GM13977 (cell line): ENCODE data around the gene AFF1.

Experiments
- DNase-seq: peaks from one replicate; pipeline ENCODE4 v3.0.0; 2012; ENCODE audit warnings: low spot score
- in situ Hi-C: fragments of 300-500 bp; cut with MboI; formaldehyde crosslinking; loops from one replicate; pipeline ENCODE4 v1.12.0; 2022; ENCODE audit warnings: low sequenced_read_pairs, low pct_unique_long_range_greater_than_20kb, mixed read lengths, inconsistent platforms; ENCODE audit not compliant: unreplicated experiment
- TF ChIP-seq, protein P1 (sequence below): IDR thresholded peaks from 2 replicates; pipeline ENCODE4 v1.5.1; 2012; ENCODE audit warnings: mild to moderate bottlenecking, control low read depth; ENCODE audit not compliant: insufficient read depth; ENCODE audit errors: extremely low read depth, missing control alignments

The AFF1 gene

DNA sequence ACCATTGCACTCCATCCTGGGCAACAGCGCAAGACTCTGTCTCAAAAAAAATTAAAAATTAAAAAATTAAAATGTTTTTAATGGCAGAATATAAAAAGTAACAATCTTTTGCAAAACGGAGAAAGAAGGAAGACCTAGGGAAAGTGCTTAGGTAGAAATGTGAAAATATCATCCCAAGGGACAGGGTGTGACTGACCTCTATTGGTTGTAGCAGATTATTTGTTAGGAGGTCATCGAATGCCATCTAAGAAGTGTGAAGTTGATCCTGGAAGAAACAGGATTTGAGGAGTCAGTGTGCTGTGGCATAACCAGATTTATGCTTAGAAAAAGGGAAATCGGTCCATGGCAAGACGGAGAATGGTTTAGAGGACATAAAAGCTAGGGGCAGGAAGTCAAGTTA lies 24.4 kb upstream of the AFF1 start:
- in situ Hi-C loops = loop anchor here (25.0 kb wide), 1 partner anchor 327 kb away; no protein-coding TSS in a partner anchor
- no peak for DNase-seq
- TF ChIP-seq, protein P1, sequence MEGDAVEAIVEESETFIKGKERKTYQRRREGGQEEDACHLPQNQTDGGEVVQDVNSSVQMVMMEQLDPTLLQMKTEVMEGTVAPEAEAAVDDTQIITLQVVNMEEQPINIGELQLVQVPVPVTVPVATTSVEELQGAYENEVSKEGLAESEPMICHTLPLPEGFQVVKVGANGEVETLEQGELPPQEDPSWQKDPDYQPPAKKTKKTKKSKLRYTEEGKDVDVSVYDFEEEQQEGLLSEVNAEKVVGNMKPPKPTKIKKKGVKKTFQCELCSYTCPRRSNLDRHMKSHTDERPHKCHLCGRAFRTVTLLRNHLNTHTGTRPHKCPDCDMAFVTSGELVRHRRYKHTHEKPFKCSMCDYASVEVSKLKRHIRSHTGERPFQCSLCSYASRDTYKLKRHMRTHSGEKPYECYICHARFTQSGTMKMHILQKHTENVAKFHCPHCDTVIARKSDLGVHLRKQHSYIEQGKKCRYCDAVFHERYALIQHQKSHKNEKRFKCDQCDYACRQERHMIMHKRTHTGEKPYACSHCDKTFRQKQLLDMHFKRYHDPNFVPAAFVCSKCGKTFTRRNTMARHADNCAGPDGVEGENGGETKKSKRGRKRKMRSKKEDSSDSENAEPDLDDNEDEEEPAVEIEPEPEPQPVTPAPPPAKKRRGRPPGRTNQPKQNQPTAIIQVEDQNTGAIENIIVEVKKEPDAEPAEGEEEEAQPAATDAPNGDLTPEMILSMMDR = no peak

DNA sequence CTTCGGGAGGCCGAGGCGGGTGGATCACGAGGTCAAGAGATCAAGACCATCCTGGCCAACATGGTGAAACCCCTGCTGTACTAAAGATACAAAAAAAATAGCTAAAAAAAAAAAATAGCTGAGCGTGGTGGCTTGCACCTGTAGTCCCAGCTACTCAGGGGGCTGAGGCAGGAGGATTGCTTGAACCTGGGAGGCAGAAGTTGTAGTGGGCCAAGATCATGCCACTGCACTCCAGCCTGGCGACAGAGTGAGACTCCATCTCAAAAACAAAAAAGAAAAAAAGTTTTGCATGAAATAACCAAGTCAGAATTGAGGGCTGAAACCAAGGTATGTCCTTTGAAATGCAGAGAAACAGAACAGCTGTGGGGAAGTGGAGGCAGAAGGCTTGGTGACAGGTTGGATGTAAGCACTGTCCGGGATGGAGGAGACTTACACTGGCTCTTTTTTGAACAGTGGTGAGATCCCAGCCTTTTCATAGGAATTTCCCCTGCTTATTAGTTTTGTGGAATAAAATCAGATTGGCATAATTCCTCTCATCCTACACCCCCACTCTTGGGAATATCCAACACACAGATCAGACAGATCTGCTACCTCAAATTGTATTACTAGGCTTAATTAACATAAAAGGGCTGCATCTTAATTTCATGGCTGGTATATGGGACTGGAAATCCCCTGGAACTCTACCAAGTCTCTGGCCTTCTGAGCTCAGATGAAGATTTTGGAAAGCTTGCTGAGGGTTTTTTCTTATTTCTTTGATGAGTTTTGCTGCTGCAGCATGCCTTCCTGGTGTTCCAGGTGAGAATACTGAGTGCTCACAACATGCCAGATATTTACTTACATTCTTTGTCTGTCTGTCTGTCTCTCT lies 23.8 kb upstream of the AFF1 start:
- no peak for DNase-seq
- TF ChIP-seq, protein P1 = no peak
- in situ Hi-C loops = loop anchor here (25.0 kb wide), 1 partner anchor 326 kb away; no protein-coding TSS in a partner anchor

DNA sequence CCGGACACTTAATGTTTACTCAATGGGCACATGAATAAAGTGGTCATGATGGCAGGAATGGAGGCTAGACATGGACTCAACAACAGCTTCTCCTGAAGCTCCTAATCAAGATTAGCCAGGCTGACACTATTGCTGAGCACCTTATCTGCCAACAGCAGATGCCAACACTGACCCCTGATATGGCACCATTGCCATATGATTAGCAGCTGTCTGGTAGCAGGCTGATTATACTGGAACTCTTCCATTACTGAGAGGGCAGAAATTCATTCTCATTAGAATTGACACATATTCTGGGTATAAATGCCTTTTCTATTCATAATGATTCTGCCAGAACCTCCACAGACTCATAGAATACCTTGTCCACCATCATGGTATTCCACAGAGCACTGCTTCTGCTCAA lies 18.4 kb upstream of the AFF1 start:
- DNase-seq = no peak
- in situ Hi-C loops = loop anchor here (25.0 kb wide), 1 partner anchor 321 kb away; no protein-coding TSS in a partner anchor
- TF ChIP-seq, protein P1 = no peak

DNA sequence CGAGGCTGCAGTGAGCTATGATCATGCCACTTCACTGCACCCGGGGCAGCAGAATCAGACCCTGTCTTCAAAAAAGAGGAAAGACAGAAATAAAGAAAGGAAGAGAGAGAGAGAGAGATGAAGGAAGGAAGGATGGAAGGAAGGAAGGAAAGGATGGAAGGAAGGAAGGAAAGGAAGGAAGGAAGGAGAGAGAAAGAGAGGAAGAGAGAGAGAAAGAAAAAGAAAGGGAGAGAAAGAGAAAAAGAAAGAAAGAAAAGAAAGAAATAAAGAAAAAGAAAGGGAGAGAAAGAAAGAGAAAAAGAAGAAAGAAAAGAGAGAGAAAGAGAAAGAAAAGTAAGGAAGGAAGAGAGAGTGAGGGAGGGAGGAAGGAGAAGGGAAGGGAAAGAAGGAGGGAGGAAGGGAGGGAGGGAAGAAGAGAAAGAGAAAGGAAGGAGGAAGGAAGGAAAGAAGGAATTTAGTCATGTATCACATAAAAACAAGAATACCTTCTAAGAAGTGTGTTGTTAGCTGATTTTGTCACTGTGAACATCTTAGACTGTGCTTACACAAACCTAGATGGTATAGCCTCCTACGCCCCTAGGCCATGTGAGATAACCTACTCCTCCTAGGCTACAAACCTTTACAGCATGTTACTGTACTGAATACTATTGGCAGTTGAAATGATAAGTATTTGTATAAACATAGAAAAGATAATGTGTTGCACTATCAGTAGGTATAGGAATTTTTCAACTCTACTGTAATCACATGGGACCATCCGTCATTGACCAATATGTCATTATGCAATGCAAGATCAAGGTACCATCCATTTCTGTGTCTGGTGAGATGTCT lies 17.4 kb upstream of the AFF1 start:
- DNase-seq = no peak
- TF ChIP-seq, protein P1 = no peak
- in situ Hi-C loops = loop anchor here (25.0 kb wide), 1 partner anchor 320 kb away; no protein-coding TSS in a partner anchor

DNA sequence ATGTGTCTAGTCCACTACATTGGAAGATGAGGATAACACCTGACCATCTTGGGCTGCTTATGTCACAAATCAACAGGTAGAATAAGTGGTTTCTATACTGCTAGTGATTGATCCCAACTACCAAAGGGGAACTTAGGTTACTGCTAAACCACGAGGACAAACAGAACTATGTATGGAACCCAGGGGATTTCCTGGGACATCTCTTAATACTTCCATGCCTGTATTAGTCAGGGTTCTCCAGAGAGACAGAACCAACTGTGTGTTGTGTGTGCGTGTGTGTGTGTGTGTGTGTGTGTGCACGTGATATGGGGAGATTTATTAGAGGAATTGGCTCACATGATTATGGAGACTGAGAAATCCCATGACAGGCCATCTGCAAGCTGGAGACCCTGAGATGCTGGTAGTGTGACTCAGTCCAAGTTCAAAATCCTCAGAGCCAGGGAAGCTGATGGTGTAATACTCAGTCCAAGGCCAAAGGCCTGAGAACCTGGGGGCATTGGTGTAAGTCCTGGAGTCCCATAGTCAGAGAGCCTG lies 16.2 kb upstream of the AFF1 start:
- no peak for DNase-seq
- TF ChIP-seq, protein P1 = no peak
- in situ Hi-C loops = loop anchor here (25.0 kb wide), 1 partner anchor 319 kb away; no protein-coding TSS in a partner anchor

DNA sequence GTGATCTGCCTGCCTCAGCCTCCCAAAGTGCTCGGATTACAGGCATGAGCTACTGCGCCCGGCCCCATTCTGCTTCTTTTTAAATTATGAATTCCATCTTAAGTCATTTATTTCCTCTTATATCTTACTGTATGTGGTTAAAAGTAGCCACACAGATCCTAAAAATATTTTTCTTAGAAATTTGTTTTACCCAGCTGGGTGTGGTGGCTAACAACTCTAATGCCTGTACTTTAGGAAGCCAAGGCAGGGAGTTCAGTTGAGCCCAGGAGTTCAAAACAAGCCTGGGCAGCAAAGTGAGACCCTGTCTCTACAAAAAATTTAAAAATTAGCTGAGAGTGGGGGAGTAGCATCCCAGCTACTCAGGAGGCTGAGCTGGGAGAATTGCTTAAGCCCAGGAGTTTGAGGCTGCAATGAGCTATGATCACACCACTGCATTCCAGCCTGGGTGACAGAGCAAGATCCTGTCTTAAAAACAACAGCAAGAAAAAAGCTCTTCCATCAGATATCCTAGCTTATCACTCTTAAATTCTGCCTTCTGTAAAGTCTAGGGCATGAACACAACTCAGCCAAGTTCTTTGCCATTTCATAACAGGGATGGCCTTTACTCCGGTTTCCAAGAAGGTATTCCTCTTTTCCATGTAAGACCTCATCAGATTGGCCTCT lies 15.1 kb upstream of the AFF1 start:
- TF ChIP-seq, protein P1 = no peak
- in situ Hi-C loops = loop anchor here (10.0 to 25.0 kb wide), 2 partner anchors 175 to 318 kb away; no protein-coding TSS in a partner anchor
- no peak for DNase-seq
